ENCODE data around the gene KBTBD4. TPM values are rescaled to one million over a fixed set of nuclear protein-coding genes. Genes with fewer than 3 reads are reported as not detected.

The KBTBD4 gene
- total and polyA plus RNA-seq, 2 of the 13 experiments (the other 11 are each of a cell fraction or from before 2014, with no cell fraction given), result 8.5 to 12.8 TPM

DNA sequence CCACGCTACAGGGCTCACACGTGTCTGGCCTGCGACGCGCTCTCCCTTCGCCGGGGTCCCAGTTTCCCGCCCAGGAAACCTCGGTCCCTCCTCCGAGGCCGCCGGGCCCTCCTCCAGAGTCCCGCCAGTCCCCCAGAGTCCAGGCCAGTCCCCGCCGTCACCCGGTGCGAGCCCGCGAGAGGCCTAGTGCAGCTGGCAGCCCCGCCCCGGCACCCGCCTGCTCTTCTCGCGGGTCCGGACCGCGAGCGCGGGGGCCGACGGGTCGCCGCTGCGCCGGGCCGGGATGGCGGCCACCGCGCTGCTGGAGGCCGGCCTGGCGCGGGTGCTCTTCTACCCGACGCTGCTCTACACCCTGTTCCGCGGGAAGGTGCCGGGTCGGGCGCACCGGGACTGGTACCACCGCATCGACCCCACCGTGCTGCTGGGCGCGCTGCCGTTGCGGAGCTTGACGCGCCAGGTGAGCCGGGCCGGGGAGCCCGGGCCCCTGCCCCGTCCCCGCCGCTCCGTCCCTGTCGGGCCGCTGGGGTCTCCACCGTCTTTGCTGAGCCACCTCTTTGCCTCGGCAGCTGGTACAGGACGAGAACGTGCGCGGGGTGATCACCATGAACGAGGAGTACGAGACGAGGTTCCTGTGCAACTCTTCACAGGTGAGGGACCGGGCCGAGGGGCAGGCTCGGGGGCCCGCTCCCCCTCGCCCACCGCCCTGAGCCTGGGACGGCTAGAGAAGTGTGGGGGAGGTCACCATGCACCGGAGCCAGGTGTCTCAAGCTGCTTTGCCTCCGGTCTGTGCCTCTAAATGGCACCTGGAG lies 13.2 kb downstream of the KBTBD4 start, which contains the start of gene PTPMT1 (continued):
- TF ChIP-seq PRMT3 (CRISPR knock-in tag; IDR thresholded peaks at IDR 0.05; ENCODE audit: borderline replicate concordance, low read depth), result no peak
- TF ChIP-seq RFXAP (CRISPR knock-in tag; IDR thresholded peaks at IDR 0.05; ENCODE audit: borderline replicate concordance), result peak; percentile 14; the same call in 1 of the 2 replicates
- TF ChIP-seq ZNF598 (CRISPR knock-in tag; IDR thresholded peaks at IDR 0.05; ENCODE audit: borderline replicate concordance), result peak; percentile 88; the same call in 1 of the 2 replicates
- TF ChIP-seq, protein P1, sequence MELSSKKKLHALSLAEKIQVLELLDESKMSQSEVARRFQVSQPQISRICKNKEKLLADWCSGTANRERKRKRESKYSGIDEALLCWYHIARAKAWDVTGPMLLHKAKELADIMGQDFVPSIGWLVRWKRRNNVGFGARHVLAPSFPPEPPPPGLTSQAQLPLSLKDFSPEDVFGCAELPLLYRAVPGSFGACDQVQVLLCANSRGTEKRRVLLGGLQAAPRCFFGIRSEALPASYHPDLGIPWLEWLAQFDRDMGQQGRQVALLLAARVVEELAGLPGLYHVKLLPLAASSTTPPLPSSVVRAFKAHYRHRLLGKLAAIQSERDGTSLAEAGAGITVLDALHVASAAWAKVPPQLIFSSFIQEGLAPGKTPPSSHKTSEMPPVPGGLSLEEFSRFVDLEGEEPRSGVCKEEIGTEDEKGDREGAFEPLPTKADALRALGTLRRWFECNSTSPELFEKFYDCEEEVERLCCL (CRISPR knock-in tag; IDR thresholded peaks at IDR 0.05; ENCODE audit: borderline replicate concordance), result no peak

DNA sequence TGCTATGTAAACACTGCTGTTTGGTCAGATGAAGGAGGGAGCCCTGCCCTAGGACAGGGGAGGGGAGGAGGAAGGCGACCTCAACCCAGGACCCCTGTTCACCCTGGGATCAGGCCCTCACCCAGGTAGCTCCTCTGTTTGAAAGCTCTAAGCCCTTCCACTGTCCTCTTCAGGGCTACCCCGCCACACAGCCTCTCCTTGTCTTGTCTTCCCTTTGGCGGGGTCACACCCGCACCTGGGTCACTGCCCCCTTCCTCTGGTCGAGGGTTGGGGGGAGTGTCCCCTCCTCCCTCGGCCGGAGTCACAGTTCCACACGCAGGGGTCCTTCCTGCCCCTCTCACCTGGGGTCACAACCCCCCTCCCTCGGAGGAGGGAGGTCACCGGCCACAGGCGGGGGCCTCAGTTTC lies 13.8 kb downstream of the KBTBD4 start:
- peak overlapping the region; percentile 85 for H3K27ac ChIP-seq (ENCODE audit: extremely low read length, insufficient read depth, low read length)
- no peaks in the 10 kb centered on the region for H4K20me1 ChIP-seq (ENCODE audit: insufficient read depth, low read length)
- H3K27me3 ChIP-seq (ENCODE audit: control insufficient read depth in 1 of 2, insufficient read depth in 2 of 2, low read length in 2 of 2), result no peaks in the 10 kb centered on the region
- peaks cover 26% of the 10 kb centered on the region for H3K4me1 ChIP-seq (ENCODE audit: insufficient read depth, low read length)
- H3K79me2 ChIP-seq (ENCODE audit: insufficient read depth, low read length), result peaks cover 27% of the 10 kb centered on the region
- 8% methylated on average over 6 of the region's 11 CpGs for WGBS (ENCODE audit: low lambda C conversion rate)
- H3K9me3 ChIP-seq (ENCODE audit: low read length), result no peaks in the 10 kb centered on the region
- H2AFZ ChIP-seq (ENCODE audit: low read length), result peak overlapping the region; percentile 42
- in situ Hi-C loops (cut with HindIII; ENCODE audit: extremely low pct_ligation_motif_present, low pct_unique_long_range_greater_than_20kb) (no loop called here), intact Hi-C loops (cut with micrococcal nuclease; ENCODE audit: unreplicated experiment) (no loop called here)
- peak overlapping the region; percentile 87 to 97 (median 97); a peak in 5 of 6 replicates for H3K4me3 ChIP-seq (replicated peaks in 1 of 3; ENCODE audit: insufficient read depth in 1 of 3, low read depth in 2 of 3, low read length in 3 of 3)
- ATAC-seq (peak; percentile 38), DNase-seq (ENCODE audit: low spot score) (no peak), FAIRE-seq (no peak)
- ChIA-PET CTCF (ENCODE audit: low intra/inter-chr PET ratio, low total read pairs) (no interaction called here), POLR2A (interaction anchor here (0.8 to 3.9 kb wide), 7 partner anchors 9 to 152 kb away, joined by 3 to 19 read pairs (median 4); partner anchors contain the start of genes CELF1, KBTBD4 and NDUFS3)
- peak overlapping the region; percentile 99 for H3K9ac ChIP-seq (ENCODE audit: insufficient read depth, low read depth, low read length)
- H3K4me2 ChIP-seq (ENCODE audit: low read depth, low read length), result peak overlapping the region; percentile 94
- H3K36me3 ChIP-seq (replicated peaks in 1 of 2; ENCODE audit: control insufficient read depth in 1 of 2, insufficient read depth in 2 of 2, low read length in 2 of 2), result peaks cover 4 to 6% of the 10 kb centered on the region in 2 experiments; a peak in 4 of 5 replicates
- TSS peak; percentile 75 for BruUV-seq (replicated peaks)
- TF ChIP-seq ZBTB8A (CRISPR knock-in tag; IDR thresholded peaks at IDR 0.05; ENCODE audit: borderline replicate concordance, low read depth), result no peak
- 0 out of 2 replicates have a peak, but pooled peaks have one; percentile 31 for TF ChIP-seq HNF1B (CRISPR knock-in tag; IDR thresholded peaks at IDR 0.05)
- TF ChIP-seq ATAD3A (CRISPR knock-in tag; IDR thresholded peaks at IDR 0.05), result peak; percentile 30; the same call in 1 of the 2 replicates
- TF ChIP-seq TEAD3 (CRISPR knock-in tag; optimal IDR thresholded peaks at IDR 0.05; ENCODE audit: borderline replicate concordance), result peak; percentile 6
- no peak for TF ChIP-seq ISX (CRISPR knock-in tag; conservative IDR thresholded peaks at IDR 0.05)
- 0 out of 4 replicates have a peak, but pooled peaks of 1 of the 2 experiments have one; percentile 33 for TF ChIP-seq NR2F1 (CRISPR knock-in tag; IDR thresholded peaks at IDR 0.05)
- 0 out of 2 replicates have a peak, but pooled peaks have one; percentile 30 for TF ChIP-seq ZNF280D (CRISPR knock-in tag; IDR thresholded peaks at IDR 0.05)
- TF ChIP-seq MEF2D (CRISPR knock-in tag; IDR thresholded peaks at IDR 0.05), result peak; percentile 54; the same call in 1 of the 2 replicates
